RPMI8226 (cell line): ENCODE data around the gene VAPA.

ENCODE experiments used
- DNase-seq: peaks from one replicate; pipeline ENCODE4 v3.0.0-alpha.2; 2015

The VAPA gene

DNA sequence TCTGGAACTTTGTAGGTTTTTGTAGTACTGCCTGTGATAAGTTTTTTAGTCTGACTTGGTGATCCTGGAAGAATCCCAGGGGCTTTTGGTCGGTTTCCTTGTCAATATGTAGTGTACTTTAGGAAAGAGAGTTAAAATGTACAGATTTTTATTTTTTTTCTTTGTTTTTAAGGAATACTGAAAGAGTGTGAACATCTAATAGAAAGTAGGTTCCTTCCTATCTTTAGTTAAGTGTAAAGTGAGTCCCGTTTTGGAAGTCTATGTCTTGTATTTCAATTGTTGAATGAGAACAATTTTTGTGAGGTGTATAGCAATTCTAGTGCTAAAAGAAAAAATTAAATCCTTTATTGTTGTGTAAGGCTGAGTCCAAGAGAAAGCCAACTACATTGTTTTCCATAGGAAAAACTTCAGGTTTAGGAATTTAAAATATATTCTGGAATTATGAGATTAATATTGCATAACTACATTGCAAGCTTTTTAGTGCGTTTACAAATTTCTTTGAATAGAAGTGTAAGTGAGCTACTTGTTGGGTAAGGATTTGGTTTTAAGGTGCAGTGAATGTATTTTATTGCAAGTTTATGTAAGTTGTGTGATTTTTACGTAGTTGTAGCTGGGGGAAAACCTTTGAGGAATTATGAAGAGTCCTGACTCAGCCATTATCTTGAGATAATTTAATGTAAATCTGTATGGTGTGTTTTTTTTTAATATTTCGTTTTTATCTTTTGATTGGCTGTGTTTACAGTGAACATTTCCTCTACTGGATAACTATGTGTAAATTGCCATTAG, 1.7 kb downstream of the VAPA start:
- no peak for DNase-seq

DNA sequence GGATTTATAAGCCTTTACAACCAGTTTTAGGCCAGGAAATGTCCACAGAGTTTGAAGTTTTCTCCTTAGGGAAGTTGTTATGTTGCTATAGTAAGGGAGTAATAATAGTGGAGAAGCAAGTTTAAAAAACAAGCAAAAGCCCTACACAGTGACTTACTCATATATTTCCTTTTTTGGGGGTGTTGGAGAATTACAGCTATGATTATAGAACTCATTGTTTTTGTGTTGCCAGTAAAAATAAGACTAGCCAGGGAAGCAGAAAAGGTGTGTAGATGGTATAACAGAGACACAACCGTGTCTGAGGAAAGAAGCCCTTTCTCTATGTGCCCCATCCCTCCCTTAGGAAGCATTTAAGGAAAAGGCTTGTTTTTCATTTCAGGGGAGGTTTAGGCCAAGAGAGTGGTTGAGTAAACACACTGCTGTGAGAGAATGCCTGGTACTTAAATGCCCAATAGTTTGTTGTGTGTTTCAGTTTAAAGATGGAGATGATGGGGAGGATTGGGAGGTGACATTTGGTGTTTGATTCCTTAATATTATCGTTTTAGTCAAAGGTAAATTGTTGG, 2.3 kb downstream of the VAPA start:
- DNase-seq = no peak

DNA sequence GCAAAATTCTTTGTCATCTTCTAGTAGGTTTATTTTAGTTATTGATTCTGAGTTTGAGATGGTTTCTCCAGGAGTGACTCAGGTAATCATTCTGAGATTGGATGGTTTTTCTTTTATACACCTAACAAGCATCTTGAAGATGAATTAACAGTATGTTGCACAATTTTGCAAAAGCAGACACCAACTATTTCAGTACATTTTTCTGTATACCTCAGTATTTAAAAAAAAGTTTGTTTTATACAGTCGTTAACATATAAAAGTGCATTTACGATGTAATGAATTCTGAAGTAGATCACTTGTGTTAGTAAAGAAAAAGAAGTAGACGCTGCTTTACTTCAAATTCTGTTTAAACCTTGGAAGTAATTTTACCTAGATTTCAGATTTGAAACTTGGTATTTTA, 3.0 kb downstream of the VAPA start:
- DNase-seq = no peak

DNA sequence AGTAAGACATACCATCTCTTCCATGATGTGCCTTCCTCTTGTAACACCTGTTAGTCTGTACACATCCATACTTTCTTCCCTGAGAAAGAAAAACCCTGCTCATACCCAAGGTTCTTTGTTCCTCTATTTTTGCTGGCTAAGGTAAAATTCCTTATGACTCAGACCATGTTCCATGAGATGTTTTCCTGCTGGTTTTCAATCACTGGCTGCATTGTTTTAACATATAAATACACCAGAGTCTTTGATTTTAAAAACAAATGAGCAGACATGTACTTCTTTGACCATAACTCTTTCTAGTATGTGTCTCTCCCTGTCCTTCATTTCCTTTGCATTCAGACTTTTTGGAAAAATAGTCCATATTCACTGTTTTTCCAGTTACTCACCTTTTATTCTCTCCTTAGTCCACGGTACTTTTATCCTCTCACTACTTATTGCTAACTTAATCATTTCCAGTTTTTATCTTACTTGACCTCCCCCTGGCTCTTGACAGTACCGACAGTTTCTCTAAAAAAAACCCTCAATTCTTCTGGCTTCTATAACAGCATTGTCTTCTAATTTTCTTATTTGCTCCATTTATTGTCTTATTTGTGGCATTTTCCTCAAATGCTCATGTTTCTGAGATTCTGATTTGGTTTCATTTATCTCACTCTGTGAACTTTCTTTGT, 4.3 kb downstream of the VAPA start:
- DNase-seq = no peak

GRCh38 chr18:9919564-9920232, 5.9 kb downstream of the VAPA start:
- DNase-seq = no peak

- DNase-seq = no peak
These were observed 8.9 kb downstream of the VAPA start for GRCh38 chr18:9922592-9923311.

DNA sequence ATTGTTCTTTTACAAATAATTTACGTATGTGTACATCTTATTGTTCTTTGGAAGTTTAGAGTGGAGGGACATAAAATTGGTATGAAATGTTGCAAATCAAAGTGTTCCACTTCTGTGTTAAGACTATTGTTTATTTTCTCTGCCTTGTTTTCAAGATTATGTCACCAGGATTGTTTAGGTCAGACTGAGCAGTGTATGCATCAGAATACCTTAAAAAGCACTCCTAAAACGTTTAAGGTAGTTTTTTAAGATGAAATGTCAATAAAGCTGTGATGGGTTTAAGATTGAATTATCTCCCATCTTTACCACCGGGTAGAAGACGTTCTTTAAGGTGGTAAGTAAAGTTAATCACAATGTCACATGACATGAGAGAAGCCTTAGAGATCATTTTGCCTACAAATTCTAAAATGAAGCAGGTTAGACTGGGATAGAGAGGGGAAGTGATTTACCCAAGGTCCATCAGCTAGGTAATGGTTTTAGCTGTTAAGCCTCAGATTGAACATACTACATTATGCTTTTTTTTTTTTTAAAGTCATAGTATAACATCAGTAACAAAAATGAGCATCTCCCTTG, 10.6 kb downstream of the VAPA start:
- no peak for DNase-seq

DNA sequence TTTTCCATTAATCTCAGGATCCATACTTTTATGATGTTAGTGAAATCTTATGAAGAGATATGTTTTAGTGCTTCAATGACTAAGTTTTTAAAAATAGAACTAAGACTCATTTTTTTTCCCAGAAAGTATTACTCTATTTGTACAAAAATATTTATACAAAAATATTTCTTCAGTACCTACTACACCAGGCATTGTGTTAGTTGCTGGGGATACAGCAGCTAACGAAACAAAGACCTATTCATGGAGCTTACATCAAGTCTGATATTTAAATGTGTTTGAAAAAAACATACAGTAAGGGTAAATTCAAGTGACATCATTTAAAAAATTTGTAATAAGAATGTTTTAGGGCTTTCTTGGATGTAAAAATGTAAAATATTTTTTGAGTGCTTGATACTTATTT, 11.6 kb downstream of the VAPA start:
- DNase-seq = no peak

DNA sequence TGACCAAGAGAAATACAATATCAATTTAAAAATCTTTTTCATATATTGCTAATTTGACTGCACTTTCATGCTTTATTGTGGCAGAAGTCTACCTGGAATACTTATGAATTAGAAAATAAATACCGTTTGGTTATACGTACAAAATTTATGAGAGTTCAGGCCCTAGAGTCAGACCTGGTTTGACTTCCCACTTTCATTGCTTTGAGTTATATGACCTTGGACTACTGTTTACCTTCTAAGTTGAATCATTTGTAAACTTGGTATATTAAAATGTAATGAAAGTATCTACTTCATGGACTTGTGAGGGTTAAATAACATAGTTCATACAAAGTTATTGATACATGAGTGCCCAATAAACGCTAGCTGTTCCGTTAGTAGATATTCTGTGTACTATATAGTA, 12.0 kb downstream of the VAPA start:
- no peak for DNase-seq

DNA sequence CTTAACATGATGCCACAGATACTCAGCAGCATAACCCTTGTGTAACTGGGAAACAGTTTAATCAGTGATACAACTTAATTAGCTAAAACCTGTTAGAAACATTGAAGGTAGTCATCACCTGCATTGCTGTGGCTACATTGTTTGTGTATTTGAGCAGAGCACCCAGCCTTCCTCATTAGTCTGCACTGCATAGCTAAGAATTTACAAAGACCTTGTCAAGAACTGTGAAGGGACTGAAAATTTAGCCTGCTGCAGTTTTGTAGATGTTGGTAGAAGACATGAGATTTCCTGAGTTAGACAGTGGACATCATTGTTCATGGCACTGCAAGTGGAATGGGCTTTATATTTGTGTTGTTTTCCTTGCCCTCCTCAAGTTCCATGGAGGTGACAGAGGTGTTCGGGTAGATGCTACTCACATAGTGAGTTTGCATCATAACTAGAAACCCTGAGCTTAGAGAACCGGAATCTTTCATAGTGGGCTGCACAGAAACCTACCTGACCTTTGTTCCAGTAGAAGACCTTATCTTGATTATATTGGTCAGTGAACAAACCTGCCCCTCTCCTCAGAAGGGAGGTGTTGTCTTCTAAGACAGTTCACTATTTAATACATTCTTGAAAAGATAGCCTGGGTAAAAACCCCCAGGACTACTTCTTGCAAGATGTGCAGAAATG, 12.5 kb downstream of the VAPA start:
- no peak for DNase-seq

DNA sequence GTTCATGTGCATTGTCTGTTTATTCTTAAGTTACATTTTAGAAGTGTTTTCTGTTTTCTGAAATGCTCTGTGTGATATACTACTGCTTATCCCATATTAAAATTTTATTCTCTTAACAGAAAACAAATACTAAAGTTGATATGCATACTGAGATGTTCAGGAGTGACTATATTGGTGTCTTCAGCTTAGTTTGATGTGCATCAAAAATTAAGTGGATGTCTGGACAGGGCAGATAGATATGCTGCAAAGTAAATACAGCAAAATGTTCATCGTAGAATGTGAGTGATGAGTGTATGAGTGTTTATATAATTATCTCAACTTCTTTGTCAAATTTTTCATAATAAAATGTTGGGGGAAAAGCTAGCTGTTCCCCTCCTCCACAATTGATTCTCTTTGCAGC, 13.2 kb downstream of the VAPA start:
- no peak for DNase-seq

GRCh38 chr18:9927392-9928063, 13.7 kb downstream of the VAPA start:
- no peak for DNase-seq

DNA sequence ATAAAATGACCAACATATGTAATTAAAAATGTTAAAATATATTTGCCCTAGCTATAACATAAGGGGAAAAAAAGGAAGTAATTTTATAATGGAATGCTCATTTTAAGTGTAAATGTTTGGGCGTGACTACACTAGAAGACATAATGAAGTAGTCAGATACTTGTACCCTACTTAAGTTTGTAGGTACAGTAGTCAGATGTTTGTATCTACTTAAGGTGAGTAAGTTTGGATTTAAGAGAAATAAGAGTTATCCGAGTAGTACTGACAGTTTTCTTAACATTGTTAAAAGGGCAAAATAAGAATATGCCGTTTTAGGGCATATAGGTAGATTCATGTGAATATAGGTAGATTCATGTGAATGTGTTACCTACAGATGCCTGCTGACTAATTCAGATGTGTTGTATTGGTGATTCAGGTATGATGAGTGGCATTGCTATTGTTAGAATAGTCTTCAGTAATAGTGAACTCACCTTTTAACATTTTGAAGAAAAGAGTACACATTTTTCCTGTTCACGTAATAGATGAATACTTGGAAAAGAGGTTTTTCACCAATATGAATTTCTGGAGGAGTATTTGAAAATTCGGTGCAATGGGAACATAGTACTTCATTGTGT, 14.9 kb downstream of the VAPA start:
- no peak for DNase-seq

DNA sequence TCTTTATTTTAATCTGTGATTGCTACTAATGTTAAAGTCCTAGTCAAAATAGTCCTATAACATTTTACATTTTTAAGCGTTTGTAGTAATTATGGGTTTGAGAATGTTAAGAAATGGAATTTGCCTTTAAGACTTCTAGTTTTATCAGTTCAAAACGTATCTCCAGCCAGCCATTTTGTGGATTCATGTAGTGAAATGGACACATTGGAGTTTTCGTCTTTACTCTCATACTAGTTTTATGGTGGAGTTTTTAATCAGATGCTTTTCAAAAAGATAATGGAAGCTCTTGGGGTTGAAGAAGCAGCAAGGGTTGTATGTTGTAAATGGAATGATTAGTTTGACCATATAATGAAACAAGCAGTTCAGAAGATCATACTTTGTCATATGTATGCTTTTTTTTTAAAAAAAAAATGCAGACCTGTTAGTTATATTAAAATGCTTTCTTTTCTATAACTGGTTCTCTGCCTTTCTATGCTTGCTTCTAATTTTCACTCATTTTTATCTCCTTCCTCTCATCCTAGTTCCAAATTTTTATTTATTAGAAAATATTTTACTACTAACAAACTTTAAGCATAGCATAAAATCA, 16.6 kb downstream of the VAPA start:
- no peak for DNase-seq

DNA sequence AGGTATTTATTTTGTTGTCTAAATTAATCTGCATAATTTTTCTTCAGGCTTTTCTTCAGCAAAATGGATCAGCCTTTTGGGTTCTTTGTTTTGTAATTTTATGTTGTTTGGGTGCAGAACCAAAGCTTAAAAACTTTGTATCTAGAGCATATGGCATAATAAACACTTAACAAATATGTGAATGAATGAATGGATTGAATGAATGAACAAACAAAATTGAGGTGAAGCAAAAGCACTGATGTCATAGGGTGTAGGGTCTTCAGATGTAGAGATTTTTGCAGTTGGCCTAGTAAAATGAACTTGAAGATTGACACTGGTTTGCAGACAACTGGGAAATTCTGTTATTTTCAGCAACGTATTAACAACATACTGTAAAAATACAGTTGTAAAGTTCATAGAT, 17.3 kb downstream of the VAPA start:
- no peak for DNase-seq

DNA sequence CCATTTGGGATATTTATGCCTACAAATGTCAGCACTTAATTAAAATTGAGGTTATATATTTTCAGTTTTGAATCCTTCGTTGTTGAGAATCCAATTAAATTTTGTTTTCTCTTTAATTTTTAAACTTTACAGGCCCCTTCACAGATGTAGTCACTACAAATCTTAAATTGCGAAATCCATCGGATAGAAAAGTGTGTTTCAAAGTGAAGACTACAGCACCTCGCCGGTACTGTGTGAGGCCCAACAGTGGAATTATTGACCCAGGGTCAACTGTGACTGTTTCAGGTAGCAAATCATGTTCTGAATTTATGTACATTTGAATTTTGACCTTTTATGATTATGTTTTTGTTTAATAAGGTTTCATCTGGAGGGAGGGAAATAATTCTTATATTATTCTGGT, 17.9 kb downstream of the VAPA start:
- no peak for DNase-seq

- no peak for DNase-seq
These were observed 20.0 kb downstream of the VAPA start for GRCh38 chr18:9933865-9934264.

GRCh38 chr18:9934274-9934673, 20.5 kb downstream of the VAPA start:
- no peak for DNase-seq

- DNase-seq = no peak
These were observed 27.3 kb downstream of the VAPA start for GRCh38 chr18:9941103-9941502.

GRCh38 chr18:9941660-9942059, 27.8 kb downstream of the VAPA start:
- DNase-seq = no peak

GRCh38 chr18:9943311-9943710, 29.5 kb downstream of the VAPA start:
- DNase-seq = no peak
